ENCODE results near the gene AJAP1.

The AJAP1 gene

DNA sequence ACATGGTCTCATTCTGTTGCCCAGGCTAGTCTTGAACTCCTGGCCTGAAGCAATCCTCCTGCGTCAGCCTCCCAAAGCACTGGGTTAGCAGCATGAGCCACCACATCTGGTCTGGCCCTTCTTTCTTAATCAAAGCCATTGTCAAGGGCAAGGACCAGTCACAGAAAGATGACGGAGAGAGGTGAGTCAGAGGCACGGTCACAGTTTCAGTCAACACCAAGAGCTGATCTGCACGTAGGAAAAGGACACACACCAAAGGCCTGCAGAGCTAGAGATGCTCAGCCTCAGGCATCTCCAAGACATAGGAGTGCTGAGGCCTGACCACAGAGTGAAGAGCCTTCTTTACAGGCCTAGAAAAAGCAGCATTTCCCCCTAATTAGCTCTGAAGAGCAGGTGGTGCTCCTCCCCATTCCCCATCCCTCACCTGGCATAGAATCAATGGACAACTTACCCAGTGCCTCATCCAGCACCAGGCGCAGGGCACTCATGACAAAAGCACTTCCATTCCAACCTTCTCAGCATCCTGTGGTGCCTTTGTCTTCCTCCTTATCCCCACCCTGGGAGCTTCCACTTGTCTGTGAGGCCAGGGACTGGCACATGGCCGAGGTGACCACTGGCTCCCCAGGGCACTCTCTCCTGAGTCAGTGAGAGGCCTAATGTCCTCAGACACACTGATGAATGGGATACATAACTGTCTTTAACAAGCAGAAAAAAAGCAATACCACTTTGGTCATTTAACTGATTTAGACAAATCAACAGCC, 139.8 kb downstream of the AJAP1 start:
- no peak overlapping the region for H3K4me3 ChIP-seq (ENCODE audit: low read depth in 1 of 2, low read length in 2 of 2)
- H3K9me3 ChIP-seq (ENCODE audit: control insufficient read depth in 1 of 2, low read length in 2 of 2), result no peaks in the 10 kb centered on the region
- no peaks in the 10 kb centered on the region for H3K36me3 ChIP-seq (ENCODE audit: control insufficient read depth in 1 of 2, insufficient read depth in 2 of 2, low read length in 2 of 2)
- H3K4me1 ChIP-seq (ENCODE audit: control insufficient read depth in 1 of 2, insufficient read depth in 2 of 2, low read length in 2 of 2), result no peaks in the 10 kb centered on the region
- H3K27ac ChIP-seq (ENCODE audit: low read length), result no peak overlapping the region
- no peaks in the 10 kb centered on the region for H3K27me3 ChIP-seq (ENCODE audit: low read depth, low read length)

DNA sequence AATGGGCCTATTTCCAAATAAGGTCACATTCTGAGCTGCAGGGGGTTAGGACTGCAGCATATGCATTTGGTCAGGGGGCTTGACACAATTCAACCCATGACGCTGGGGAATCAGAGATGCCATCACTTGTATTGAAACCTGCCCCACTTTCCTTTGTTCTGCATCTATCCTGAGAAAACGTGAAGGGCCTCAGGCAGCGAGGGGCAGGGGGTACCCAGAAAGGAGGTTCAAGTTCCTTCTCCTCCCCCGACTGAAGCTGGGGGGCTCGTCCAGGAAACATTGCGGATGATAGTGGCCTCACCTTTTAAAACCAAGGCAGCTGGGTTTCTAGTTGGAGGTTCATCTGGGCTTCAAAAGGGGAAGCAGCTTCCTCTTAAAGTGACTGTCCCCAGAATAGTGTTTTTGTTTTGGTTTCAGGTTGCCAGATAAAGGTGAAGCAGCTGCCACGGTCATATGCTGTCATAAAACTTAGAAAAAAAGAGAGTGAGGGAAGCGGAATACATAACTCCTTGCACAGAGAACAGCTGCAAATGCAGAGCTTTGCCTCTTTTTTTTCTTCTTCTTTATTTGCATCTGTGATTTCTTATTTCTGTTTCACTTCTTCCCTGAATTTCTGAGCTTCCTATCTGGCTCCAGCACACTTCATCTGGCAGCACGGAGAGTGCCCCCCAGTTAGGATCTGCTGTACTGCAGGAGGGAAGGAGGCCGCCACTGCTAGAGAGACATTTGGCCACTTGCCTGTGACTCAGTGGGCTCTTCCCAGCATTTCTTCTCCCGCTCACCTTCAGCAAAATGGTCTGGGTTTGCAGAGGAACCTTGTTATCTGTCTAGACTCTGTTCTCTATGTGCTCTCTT, 142.0 kb downstream of the AJAP1 start:
- H3K36me3 ChIP-seq (ENCODE audit: control insufficient read depth in 1 of 2, insufficient read depth in 2 of 2, low read length in 2 of 2), result no peaks in the 10 kb centered on the region
- H3K4me3 ChIP-seq (ENCODE audit: low read depth in 1 of 2, low read length in 2 of 2), result no peak overlapping the region
- peaks cover 0 to 6% of the 10 kb centered on the region in 2 donors for H3K4me1 ChIP-seq (ENCODE audit: control insufficient read depth in 1 of 2, insufficient read depth in 2 of 2, low read length in 2 of 2)
- H3K9me3 ChIP-seq (ENCODE audit: control insufficient read depth in 1 of 2, low read length in 2 of 2), result no peaks in the 10 kb centered on the region
- no peaks in the 10 kb centered on the region for H3K27me3 ChIP-seq (ENCODE audit: low read depth, low read length)
- H3K27ac ChIP-seq (ENCODE audit: low read length), result no peak overlapping the region

DNA sequence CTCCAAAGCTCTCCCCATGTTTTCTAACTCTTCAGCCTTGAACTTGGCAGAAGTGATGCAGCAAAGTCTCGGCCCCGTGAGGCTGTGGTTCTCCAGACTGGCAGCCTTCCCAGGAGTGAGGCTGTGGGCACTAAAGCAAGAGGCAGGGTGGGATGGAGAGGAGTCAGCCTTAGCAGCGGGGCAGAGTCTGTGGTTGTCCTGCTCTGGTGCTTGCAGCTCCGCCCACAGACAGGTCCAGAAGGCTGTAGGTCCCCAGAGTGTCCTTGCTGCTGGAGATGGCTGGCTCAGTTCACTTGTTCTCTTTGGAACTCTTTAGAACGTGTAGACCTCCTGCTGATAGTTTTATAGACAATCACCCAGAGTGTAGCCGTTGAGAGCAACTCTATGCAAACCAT, 142.6 kb downstream of the AJAP1 start:
- no peak overlapping the region for H3K27ac ChIP-seq (ENCODE audit: low read length)
- H3K36me3 ChIP-seq (ENCODE audit: control insufficient read depth in 1 of 2, insufficient read depth in 2 of 2, low read length in 2 of 2), result no peaks in the 10 kb centered on the region
- H3K9me3 ChIP-seq (ENCODE audit: control insufficient read depth in 1 of 2, low read length in 2 of 2), result no peaks in the 10 kb centered on the region
- H3K4me3 ChIP-seq (ENCODE audit: low read depth in 1 of 2, low read length in 2 of 2), result no peak overlapping the region
- peaks cover 0 to 12% of the 10 kb centered on the region in 2 donors for H3K4me1 ChIP-seq (ENCODE audit: control insufficient read depth in 1 of 2, insufficient read depth in 2 of 2, low read length in 2 of 2)
- no peaks in the 10 kb centered on the region for H3K27me3 ChIP-seq (ENCODE audit: low read depth, low read length)

DNA sequence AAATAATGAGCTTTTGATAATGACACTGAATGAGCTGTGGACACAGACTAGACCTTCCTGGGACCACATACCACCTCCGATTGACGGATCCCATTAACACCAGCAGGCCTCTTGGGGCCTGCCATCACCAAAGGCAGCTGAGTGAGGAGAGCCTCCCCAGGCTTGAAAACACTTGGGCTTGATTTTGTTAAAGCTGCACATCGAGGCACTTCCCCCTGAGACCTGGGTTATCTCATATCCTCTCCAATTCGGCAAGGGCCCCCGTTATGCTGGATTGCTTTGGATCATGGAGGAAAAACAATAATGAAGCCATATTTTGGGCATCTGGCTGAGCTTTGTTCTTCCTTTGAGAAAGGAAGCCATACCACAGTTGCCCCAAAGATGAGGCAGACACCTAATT, 143.0 kb downstream of the AJAP1 start:
- Histone ChIP-seq H3K27ac (ENCODE audit: low read length) (no peak overlapping the region), H3K27me3 (ENCODE audit: low read depth, low read length) (no peaks in the 10 kb centered on the region), H3K4me3 (ENCODE audit: low read depth in 1 of 2, low read length in 2 of 2) (no peak overlapping the region), H3K36me3 (ENCODE audit: control insufficient read depth in 1 of 2, insufficient read depth in 2 of 2, low read length in 2 of 2) (no peaks in the 10 kb centered on the region), H3K9me3 (ENCODE audit: control insufficient read depth in 1 of 2, low read length in 2 of 2) (no peaks in the 10 kb centered on the region), H3K4me1 (ENCODE audit: control insufficient read depth in 1 of 2, insufficient read depth in 2 of 2, low read length in 2 of 2) (peaks cover 0 to 13% of the 10 kb centered on the region in 2 donors)

DNA sequence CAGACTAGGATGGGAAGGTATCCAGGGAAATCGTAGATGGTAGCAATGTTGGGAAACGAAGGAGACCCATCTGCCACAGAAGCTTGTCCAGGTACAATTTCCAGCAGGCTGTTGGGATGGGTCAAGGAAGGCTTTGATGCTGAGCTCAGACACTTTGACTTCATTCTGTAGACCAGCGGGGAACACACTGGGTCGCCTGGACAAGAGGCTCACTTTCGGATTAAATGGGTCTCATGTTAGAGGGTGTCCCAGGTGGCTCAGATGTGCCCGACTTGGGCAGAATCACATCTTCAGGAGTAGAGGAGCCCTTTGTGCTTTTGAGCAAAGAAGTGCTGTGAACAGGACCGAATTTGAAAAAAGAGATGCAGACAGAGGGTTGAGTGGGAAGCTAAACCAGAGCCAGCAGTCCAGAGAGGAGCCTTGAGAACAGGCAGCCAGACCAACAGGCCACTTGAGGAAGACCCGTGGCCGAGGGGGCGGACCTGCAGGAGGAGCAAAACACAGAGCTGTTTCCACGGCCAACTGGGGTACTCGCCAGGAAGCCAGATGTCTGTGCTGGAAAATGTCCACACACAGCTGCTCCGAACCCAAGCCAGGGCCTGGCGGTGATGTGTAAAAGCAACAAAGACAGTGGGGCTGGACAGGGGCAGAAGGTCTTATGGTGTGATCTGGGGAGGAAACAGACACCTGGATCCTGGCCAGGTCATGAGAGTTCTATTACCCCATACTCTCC, 146.9 kb downstream of the AJAP1 start:
- no peak overlapping the region for H3K4me3 ChIP-seq (ENCODE audit: low read depth in 1 of 2, low read length in 2 of 2)
- no peak overlapping the region for H3K27ac ChIP-seq (ENCODE audit: low read length)
- no peaks in the 10 kb centered on the region for H3K27me3 ChIP-seq (ENCODE audit: low read depth, low read length)
- no peaks in the 10 kb centered on the region for H3K9me3 ChIP-seq (ENCODE audit: control insufficient read depth in 1 of 2, low read length in 2 of 2)
- no peaks in the 10 kb centered on the region for H3K36me3 ChIP-seq (ENCODE audit: control insufficient read depth in 1 of 2, insufficient read depth in 2 of 2, low read length in 2 of 2)
- H3K4me1 ChIP-seq (ENCODE audit: control insufficient read depth in 1 of 2, insufficient read depth in 2 of 2, low read length in 2 of 2), result peaks cover 0 to 13% of the 10 kb centered on the region in 2 donors

DNA sequence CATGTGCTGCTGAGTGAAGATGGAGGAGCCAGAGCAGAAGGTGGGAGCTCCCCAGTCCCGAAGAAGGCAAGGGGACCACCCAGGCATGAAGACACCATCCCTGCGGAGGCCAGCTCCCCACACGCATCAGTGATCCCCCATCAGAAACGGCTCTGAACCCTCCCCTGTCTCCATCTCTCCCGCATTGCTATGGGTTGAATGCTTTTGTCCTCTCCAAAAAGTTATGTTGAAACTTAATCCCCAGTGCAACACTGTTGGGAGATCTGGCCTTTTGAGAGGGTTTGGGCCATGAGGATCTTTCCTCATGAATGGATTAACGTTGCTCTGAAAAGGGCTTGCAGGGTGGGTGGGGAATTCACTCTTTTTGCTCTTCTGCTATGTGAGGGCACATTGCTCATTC, 147.6 kb downstream of the AJAP1 start:
- H3K9me3 ChIP-seq (ENCODE audit: control insufficient read depth in 1 of 2, low read length in 2 of 2), result no peaks in the 10 kb centered on the region

DNA sequence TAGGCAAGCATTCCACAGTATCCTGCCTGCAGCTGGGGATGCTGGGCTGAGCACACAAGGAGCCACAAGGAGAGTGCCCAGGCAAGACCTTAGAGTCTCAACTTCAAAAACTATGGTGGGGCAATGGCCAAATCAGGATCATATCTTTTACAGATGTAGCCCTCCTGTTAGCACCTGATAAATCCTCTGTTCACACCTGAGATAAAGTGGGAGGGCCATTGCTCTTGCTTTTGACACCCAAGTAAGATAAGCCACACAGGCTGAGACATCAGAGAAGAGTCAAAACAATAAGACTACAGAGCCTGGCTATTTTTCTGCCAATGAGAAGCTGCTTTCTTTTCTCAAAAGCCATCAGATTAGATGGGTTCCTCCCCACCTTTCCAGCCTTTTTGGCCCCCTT, 148.9 kb downstream of the AJAP1 start:
- H3K4me1 ChIP-seq (ENCODE audit: control insufficient read depth in 1 of 2, insufficient read depth in 2 of 2, low read length in 2 of 2), result peaks cover 0 to 13% of the 10 kb centered on the region in 2 donors
- H3K9me3 ChIP-seq (ENCODE audit: control insufficient read depth in 1 of 2, low read length in 2 of 2), result no peaks in the 10 kb centered on the region
- no peaks in the 10 kb centered on the region for H3K27me3 ChIP-seq (ENCODE audit: low read depth, low read length)
- no peaks in the 10 kb centered on the region for H3K36me3 ChIP-seq (ENCODE audit: control insufficient read depth in 1 of 2, insufficient read depth in 2 of 2, low read length in 2 of 2)
- H3K27ac ChIP-seq (ENCODE audit: low read length), result no peak overlapping the region
- H3K4me3 ChIP-seq (ENCODE audit: low read depth in 1 of 2, low read length in 2 of 2), result no peak overlapping the region

More for the DNA sequence above, 147.6 kb downstream of the AJAP1 start:
- Histone ChIP-seq H3K27ac (ENCODE audit: low read length) (no peak overlapping the region), H3K27me3 (ENCODE audit: low read depth, low read length) (no peaks in the 10 kb centered on the region), H3K4me1 (ENCODE audit: control insufficient read depth in 1 of 2, insufficient read depth in 2 of 2, low read length in 2 of 2) (peaks cover 0 to 13% of the 10 kb centered on the region in 2 donors), H3K36me3 (ENCODE audit: control insufficient read depth in 1 of 2, insufficient read depth in 2 of 2, low read length in 2 of 2) (no peaks in the 10 kb centered on the region), H3K4me3 (ENCODE audit: low read depth in 1 of 2, low read length in 2 of 2) (no peak overlapping the region)

DNA sequence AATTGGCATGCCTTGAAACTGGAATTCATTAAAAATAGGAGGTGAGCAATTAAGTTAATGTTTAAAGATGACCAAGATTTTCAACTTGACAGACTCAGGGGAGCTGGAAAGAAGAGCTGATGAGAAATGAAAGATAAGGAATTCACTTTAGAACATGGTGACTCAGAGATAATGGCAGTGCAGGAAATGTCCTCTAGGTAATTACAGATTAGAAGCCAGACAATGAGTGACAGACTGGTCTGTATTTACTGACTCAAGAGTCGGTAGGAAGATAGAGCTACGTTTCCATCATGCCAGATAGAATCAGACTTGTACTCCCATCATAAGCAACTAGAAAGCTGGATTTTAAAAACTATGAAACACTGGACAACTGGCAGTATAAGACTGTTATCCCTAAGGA, 151.6 kb downstream of the AJAP1 start:
- Histone ChIP-seq H3K4me3 (ENCODE audit: low read depth in 1 of 2, low read length in 2 of 2) (no peak overlapping the region), H3K36me3 (ENCODE audit: control insufficient read depth in 1 of 2, insufficient read depth in 2 of 2, low read length in 2 of 2) (no peaks in the 10 kb centered on the region), H3K27me3 (ENCODE audit: low read depth, low read length) (no peaks in the 10 kb centered on the region), H3K9me3 (ENCODE audit: control insufficient read depth in 1 of 2, low read length in 2 of 2) (peaks cover 0 to under 1% of the 10 kb centered on the region in 2 donors), H3K4me1 (ENCODE audit: control insufficient read depth in 1 of 2, insufficient read depth in 2 of 2, low read length in 2 of 2) (peaks cover 0 to 11% of the 10 kb centered on the region in 2 donors), H3K27ac (ENCODE audit: low read length) (no peak overlapping the region)

DNA sequence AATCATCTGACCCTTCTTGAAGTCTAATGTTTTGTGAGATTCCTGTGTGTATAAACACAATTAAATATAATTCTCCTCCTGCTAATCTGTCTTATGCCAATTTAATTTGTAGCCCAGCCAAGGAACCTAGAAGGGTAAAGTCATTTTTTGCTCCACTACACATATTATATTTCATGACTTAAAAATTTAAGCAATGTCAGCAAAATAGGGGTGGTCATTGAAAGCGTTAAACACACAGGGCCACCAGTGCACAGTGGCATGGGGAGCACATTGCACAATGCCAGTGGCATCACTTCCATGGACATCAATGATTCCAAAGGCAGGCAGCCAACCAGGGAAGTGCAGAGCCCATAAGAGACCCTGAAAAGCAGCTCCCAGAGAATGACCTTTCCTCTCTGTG, 166.1 kb downstream of the AJAP1 start:
- Histone ChIP-seq H3K9me3 (ENCODE audit: control insufficient read depth in 1 of 2, low read length in 2 of 2) (peaks cover 3 to 7% of the 10 kb centered on the region in 2 donors), H3K27me3 (ENCODE audit: low read depth, low read length) (no peaks in the 10 kb centered on the region), H3K4me1 (ENCODE audit: control insufficient read depth in 1 of 2, insufficient read depth in 2 of 2, low read length in 2 of 2) (no peaks in the 10 kb centered on the region), H3K36me3 (ENCODE audit: control insufficient read depth in 1 of 2, insufficient read depth in 2 of 2, low read length in 2 of 2) (no peaks in the 10 kb centered on the region), H3K27ac (ENCODE audit: low read length) (no peak overlapping the region), H3K4me3 (ENCODE audit: low read depth in 1 of 2, low read length in 2 of 2) (no peak overlapping the region)

DNA sequence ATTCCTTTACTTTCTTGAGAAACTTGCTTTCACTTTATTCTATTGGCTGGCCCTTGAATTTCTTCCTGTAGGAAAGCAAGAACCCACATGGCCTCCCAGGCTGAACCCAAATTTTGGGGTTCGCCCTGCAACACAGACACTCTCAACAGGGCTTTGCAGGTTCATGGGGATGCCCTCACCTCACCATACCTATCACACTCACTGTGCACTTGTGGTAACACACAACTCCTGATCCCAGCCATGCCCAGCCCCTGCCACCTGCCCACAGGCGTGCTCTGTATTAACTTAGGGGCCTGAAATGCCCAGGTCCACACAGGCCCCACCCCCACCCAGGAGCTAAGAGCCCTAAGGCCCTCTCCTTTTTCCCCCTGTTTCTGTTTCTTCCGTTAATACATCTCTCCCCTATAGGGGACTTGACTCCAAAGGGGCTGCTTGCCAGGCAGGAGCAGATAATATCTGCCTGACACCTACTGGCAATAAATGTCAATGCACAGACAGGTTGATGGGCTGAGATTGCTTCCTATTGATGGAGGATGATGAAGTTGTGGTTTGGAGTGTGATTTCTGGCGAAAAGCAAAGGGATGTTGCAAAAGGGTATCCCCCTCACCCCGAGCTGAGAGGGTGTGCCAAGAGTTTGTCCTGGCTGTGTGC, 171.5 kb downstream of the AJAP1 start:
- no peak overlapping the region for H3K27ac ChIP-seq (ENCODE audit: low read length)
- H3K4me1 ChIP-seq (ENCODE audit: control insufficient read depth in 1 of 2, insufficient read depth in 2 of 2, low read length in 2 of 2), result no peaks in the 10 kb centered on the region
- H3K9me3 ChIP-seq (ENCODE audit: control insufficient read depth in 1 of 2, low read length in 2 of 2), result peaks cover 0 to 1% of the 10 kb centered on the region in 2 donors
- H3K36me3 ChIP-seq (ENCODE audit: control insufficient read depth in 1 of 2, insufficient read depth in 2 of 2, low read length in 2 of 2), result no peaks in the 10 kb centered on the region
- H3K27me3 ChIP-seq (ENCODE audit: low read depth, low read length), result no peaks in the 10 kb centered on the region
- H3K4me3 ChIP-seq (ENCODE audit: low read depth in 1 of 2, low read length in 2 of 2), result no peak overlapping the region

DNA sequence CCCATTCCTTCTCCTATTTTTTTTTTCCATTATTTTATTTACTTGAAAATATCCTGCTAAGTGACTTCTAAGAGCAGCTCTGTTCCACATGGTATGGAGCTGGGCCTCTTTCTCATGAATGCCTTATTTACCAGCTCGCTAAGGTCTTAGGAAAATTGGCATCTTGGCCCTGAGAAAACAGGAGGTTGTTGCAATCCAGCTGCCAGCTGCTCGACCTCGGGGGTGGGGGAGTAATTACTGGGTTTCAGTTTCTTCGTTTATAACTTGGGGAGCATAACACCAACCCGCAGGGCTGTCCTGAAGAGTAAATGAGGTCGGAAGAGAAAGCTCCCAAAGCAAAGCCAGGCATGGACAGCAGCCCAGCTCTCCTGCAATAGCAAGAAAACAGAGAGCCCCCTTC, 176.3 kb downstream of the AJAP1 start:
- Histone ChIP-seq H3K4me1 (ENCODE audit: control insufficient read depth in 1 of 2, insufficient read depth in 2 of 2, low read length in 2 of 2) (no peaks in the 10 kb centered on the region), H3K4me3 (ENCODE audit: low read depth in 1 of 2, low read length in 2 of 2) (no peak overlapping the region), H3K27ac (ENCODE audit: low read length) (no peak overlapping the region), H3K27me3 (ENCODE audit: low read depth, low read length) (no peaks in the 10 kb centered on the region), H3K36me3 (ENCODE audit: control insufficient read depth in 1 of 2, insufficient read depth in 2 of 2, low read length in 2 of 2) (no peaks in the 10 kb centered on the region), H3K9me3 (ENCODE audit: control insufficient read depth in 1 of 2, low read length in 2 of 2) (no peaks in the 10 kb centered on the region)
